Thoracic aorta (tissue), 2 donors: ENCODE data around the gene PTPRCAP. TPM values are rescaled to one million over a fixed set of nuclear protein-coding genes. Genes with fewer than 3 reads are reported as not detected.

Source experiments
- ATAC-seq: fragments of 150-250 bp; one replicate; pipeline ENCODE4 v1.8.0; 2017; ENCODE audit warnings: low read depth; ENCODE audit not compliant: insufficient number of reproducible peaks, low FRiP score
- DNase-seq: peaks from one replicate; pipeline ENCODE4 v3.0.0-alpha.2; 2020; ENCODE audit warnings: low spot score
- H3K27ac ChIP-seq, 2 donors: fragments of 200-600 bp; sonication (generic); 1 replicate in 1 of 2; 2 replicates in 1 of 2; pipeline ENCODE4 v1.5.1; 2016; ENCODE audit warnings: mild to moderate bottlenecking in 2 of 2, moderate library complexity in 2 of 2
- H3K27me3 ChIP-seq: fragments of 200-600 bp; sonication (generic); replicated peaks from 2 replicates; pipeline ENCODE4 v1.6.0; 2016; ENCODE audit warnings: mild to moderate bottlenecking; ENCODE audit not compliant: insufficient read depth
- H3K36me3 ChIP-seq: fragments of 200-600 bp; sonication (generic); one replicate; pipeline ENCODE4 v1.5.1; 2016
- H3K4me1 ChIP-seq, 2 donors: fragments of 200-600 bp; sonication (generic); 1 replicate in 1 of 2; 2 replicates in 1 of 2; pipeline versions ENCODE4 v1.5.1 to v1.6.0; 2016; ENCODE audit warnings: low read depth in 2 of 2, mild to moderate bottlenecking in 1 of 2; ENCODE audit not compliant: control insufficient read depth in 1 of 2
- H3K4me3 ChIP-seq: fragments of 200-600 bp; sonication (generic); 2 replicates; pipeline ENCODE4 v1.5.1; 2016; ENCODE audit warnings: mild to moderate bottlenecking
- H3K9me3 ChIP-seq: fragments of 200-600 bp; sonication (generic); 2 replicates; pipeline ENCODE4 v1.5.1; 2016
- total RNA-seq, 2 donors: library from RNA; depleted of rRNA; stranded (reverse); fragments of >200 nt; gene quantifications; one replicate each; pipeline versions ENCODE4 v1.1.0 to v1.2.3, GENCODE V29; 2016
- TF ChIP-seq, protein P1 (sequence below): fragments of 200-600 bp; sonication (generic); IDR thresholded peaks from one replicate; pipeline ENCODE4 v1.5.1; 2019; ENCODE audit warnings: antibody characterized with exemption

PTPRCAP gene
- total RNA-seq, 2 donors from 2014 or later: 4.0 to 7.2 TPM

DNA sequence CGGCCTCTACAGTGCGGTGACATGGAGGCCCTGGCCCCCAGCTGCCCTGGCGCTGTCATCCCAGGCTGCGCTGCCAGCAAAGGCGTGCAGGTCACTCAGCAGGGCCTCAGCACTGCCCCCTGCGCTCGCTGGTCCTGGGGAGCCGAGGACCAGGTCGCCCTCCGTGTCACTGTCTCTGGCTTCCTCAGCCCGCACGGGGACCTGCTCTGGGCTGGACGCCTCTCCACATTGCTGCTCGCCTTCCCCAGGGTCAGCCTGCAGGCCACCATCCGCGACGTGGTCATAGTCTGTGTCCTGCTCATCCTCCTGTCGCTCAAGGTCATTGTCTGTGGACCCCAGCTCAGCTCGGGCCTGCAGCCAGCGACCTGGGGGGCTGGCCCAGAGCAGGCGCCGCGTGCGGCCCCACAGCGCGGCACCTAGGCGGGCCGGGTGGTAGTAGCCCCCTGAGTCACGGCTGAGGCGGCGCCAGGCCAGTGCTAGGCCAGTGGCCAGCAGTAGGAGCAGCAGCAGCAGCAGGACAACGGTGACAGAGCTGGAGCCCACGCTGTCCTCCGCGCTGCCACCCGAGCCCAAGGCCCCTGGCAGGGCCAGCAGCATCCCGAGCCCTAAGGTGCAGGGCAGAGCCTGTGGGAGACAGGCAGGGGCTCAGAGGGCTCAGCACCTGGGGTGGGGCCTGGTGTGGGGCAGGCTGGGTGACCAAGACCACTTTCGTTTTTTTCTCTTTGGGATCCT is 1.6 kb downstream of the PTPRCAP start:
- H3K4me3 ChIP-seq: peak overlapping the region; percentile 14
- H3K36me3 ChIP-seq: peaks cover 42% of the 10 kb centered on the region
- DNase-seq (no peak), ATAC-seq (no peak)
- H3K4me1 ChIP-seq: peaks cover 6 to 25% of the 10 kb centered on the region in 2 donors
- TF ChIP-seq, protein P1, sequence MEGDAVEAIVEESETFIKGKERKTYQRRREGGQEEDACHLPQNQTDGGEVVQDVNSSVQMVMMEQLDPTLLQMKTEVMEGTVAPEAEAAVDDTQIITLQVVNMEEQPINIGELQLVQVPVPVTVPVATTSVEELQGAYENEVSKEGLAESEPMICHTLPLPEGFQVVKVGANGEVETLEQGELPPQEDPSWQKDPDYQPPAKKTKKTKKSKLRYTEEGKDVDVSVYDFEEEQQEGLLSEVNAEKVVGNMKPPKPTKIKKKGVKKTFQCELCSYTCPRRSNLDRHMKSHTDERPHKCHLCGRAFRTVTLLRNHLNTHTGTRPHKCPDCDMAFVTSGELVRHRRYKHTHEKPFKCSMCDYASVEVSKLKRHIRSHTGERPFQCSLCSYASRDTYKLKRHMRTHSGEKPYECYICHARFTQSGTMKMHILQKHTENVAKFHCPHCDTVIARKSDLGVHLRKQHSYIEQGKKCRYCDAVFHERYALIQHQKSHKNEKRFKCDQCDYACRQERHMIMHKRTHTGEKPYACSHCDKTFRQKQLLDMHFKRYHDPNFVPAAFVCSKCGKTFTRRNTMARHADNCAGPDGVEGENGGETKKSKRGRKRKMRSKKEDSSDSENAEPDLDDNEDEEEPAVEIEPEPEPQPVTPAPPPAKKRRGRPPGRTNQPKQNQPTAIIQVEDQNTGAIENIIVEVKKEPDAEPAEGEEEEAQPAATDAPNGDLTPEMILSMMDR: no peak
- no peaks in the 10 kb centered on the region for H3K27me3 ChIP-seq
- no peaks in the 10 kb centered on the region for H3K9me3 ChIP-seq
- H3K27ac ChIP-seq: peak overlapping the region in 1 of 2 donors; percentile 41

DNA sequence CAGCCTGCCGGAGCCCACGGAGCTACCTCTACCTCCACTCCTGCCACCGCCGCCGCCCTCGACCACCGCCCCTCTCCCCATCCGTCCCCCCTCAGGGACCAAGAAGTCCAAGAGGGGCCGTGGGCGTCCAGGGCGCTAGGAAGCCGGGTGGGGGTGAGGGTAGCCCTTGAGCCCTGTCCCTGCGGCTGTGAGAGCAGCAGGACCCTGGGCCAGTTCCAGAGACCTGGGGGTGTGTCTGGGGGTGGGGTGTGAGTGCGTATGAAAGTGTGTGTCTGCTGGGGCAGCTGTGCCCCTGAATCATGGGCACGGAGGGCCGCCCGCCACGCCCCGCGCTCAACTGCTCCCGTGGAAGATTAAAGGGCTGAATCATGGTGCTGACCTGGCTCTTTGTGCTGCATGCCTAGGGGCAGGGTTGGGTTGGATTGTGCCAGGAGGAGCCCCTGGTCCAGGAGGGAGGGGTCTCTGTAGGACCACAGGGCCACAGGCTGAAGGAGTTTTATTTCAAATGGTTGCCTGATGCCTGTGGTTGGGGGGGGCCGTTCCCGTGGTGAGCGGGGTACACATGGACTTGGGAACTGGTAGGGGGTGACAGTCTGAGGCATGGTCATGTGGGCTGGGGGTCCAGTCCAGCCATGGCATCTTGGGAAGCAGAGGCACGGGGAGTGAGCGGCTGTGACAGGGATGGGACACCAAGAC is 2.3 kb downstream of the PTPRCAP start:
- H3K4me3 ChIP-seq: no peak overlapping the region
- H3K9me3 ChIP-seq: no peaks in the 10 kb centered on the region
- H3K36me3 ChIP-seq: peaks cover 41% of the 10 kb centered on the region
- TF ChIP-seq, protein P1: no peak
- no peak for ATAC-seq
- no peak overlapping the region for H3K27ac ChIP-seq
- peaks cover 3 to 20% of the 10 kb centered on the region in 2 donors for H3K4me1 ChIP-seq
- DNase-seq: no peak
- H3K27me3 ChIP-seq: no peaks in the 10 kb centered on the region

DNA sequence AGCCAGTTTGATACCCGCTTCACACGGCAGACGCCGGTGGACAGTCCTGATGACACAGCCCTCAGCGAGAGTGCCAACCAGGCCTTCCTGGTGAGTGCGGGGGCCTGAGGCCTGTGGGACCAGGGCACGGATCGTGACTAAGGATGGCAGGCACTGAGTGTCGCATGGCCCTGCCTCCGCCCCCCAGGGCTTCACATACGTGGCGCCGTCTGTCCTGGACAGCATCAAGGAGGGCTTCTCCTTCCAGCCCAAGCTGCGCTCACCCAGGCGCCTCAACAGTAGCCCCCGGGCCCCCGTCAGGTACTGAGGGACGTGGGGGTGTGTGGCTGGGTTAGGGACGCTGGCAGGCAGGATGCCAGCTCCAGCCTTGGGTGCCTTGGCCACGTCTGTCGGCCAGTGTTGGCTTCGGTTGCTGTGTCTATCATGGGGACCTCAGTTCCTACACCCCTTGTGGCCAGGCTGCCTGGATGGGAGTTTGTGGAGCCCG is 3.0 kb downstream of the PTPRCAP start:
- Histone ChIP-seq H3K9me3 (no peaks in the 10 kb centered on the region), H3K36me3 (peaks cover 37% of the 10 kb centered on the region), H3K27ac (no peak overlapping the region), H3K27me3 (no peaks in the 10 kb centered on the region), H3K4me1 (peaks cover 2 to 19% of the 10 kb centered on the region in 2 donors), H3K4me3 (no peak overlapping the region)
- TF ChIP-seq, protein P1: no peak
- DNase-seq (no peak), ATAC-seq (no peak)

DNA sequence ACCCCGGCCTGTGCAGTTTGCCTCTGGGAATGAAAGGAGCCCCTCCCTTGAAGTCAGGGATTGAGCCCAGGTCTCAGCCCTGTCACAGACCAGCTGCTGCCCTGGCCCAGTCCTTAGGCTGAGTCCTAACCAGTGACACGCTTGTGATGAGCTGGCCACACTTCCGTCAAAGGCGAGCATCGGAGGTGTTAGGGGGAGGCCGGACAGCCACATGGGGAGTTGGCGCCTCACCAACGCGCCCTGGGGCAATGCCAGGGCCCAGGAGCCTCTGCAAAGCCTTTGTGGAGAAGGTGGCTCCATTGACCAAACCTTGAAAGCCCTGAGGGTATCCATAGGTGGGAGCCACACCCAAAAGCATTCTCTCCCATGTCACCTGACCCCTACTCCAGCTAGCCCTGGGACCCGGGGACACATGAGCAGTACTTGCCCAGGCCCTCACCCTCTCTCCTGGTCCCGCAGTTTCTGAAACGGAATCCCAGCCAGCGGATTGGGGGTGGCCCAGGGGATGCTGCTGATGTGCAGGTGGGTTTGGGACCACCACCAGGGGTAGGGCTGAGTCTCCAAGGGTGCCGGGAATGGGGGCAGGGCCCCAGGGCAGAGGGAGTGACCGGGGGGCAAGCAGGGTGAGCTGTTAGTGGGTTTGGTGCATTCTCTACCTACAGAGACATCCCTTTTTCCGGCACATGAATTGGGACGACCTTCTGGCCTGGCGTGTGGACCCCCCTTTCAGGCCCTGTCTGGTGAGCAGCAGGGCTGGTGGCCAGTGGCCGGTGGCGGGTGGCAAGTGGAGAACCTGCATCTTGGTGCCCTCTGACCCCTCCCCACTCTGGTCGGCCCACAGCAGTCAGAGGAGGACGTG is 3.7 kb downstream of the PTPRCAP start:
- ATAC-seq (no peak), DNase-seq (no peak)
- TF ChIP-seq, protein P1: no peak
- Histone ChIP-seq H3K4me3 (no peak overlapping the region), H3K27me3 (no peaks in the 10 kb centered on the region), H3K27ac (no peak overlapping the region), H3K4me1 (peaks cover 8 to 24% of the 10 kb centered on the region in 2 donors), H3K9me3 (no peaks in the 10 kb centered on the region), H3K36me3 (peaks cover 37% of the 10 kb centered on the region)
